Measurements from ENCODE around the gene SKAP2. TPM values are rescaled to one million over a fixed set of nuclear protein-coding genes. Genes with fewer than 3 reads are reported as not detected.

The SKAP2 gene
- total and polyA plus RNA-seq, 2 of the 13 experiments (the other 11 are each of a cell fraction or from before 2014, with no cell fraction given): 3.6 to 12.9 TPM

Other genes with a start within 250 kb of the SKAP2 start
- 0.20 TPM in 1 of 2 replicates, not detected in the other for gene HOXA1, start 231.4 kb upstream of the SKAP2 start, total RNA-seq (2016; rRNA removed; fragmentation: Illumina TruSeq; extraction: Trizol)
- gene HOXA1, start 231.4 kb upstream of the SKAP2 start, polyA plus RNA-seq (2011; rRNA removed): 0.18 and 0.31 TPM in 2 replicates
- gene HOXA2, start 238.1 kb upstream of the SKAP2 start, total RNA-seq (2016; rRNA removed; fragmentation: Illumina TruSeq; extraction: Trizol): 0.22 TPM in 1 of 2 replicates, not detected in the other
- gene HOXA2, start 238.1 kb upstream of the SKAP2 start, polyA plus RNA-seq (2011; rRNA removed): 0.20 and 0.29 TPM in 2 replicates